K562 (cell line): ENCODE measurements around the gene IL5. TPM values are rescaled to one million over a fixed set of nuclear protein-coding genes. Genes with fewer than 3 reads are reported as not detected.

Experiments
- E2F4 ChIP-seq: sonication (generic); formaldehyde crosslinking; IDR thresholded peaks from 2 replicates; pipeline ENCODE4 v1.8.0; 2022; ENCODE audit warnings: mild to moderate bottlenecking, low read depth, missing genetic modification reagents
- ESRRA ChIP-seq: fragments of 450-650 bp; IDR thresholded peaks from 2 replicates; pipeline ENCODE4 v1.6.1; 2014; ENCODE audit warnings: low read depth, mild to moderate bottlenecking, moderate library complexity, borderline replicate concordance
- FOXJ2 ChIP-seq: fragments of 200-800 bp; sonication (Bioruptor generic); IDR thresholded peaks from 2 replicates; pipeline ENCODE4 v1.6.1; 2016; ENCODE audit warnings: missing genetic modification characterization, missing compliant biosample characterization
- MNT ChIP-seq, 2 experiments: fragments of 450-650 bp; conservative IDR thresholded peaks; 2 replicates each; pipeline ENCODE4 v1.6.1; 2017; ENCODE audit warnings: mild to moderate bottlenecking in 2 of 2, moderate library complexity in 2 of 2
- NR2C1 ChIP-seq, 2 experiments: fragments of 450-650 bp; IDR thresholded peaks; 2 replicates each; pipeline ENCODE4 v1.6.1; 2017; ENCODE audit warnings: mild to moderate bottlenecking in 2 of 2, antibody characterized with exemption in 1 of 2, inconsistent platforms in 1 of 2, missing compliant biosample characterization in 1 of 2, missing genetic modification characterization in 1 of 2
- PHF21A ChIP-seq: fragments of 450-650 bp; IDR thresholded peaks from 2 replicates; pipeline ENCODE4 v1.6.1; 2017; ENCODE audit warnings: low read depth, borderline replicate concordance
- TFE3 ChIP-seq: fragments of 450-650 bp; formaldehyde crosslinking; IDR thresholded peaks from 2 replicates; pipeline ENCODE4 v1.4.0; 2020; ENCODE audit warnings: mild to moderate bottlenecking, mixed read lengths
- ZNF766 ChIP-seq: fragments of 200-800 bp; sonication (Bioruptor generic); conservative IDR thresholded peaks from 2 replicates; pipeline ENCODE4 v1.6.1; 2016; ENCODE audit warnings: missing genetic modification characterization, missing compliant biosample characterization
- ZNF780A ChIP-seq: fragments of 250-450 bp; sonication (Bioruptor Pico); IDR thresholded peaks from 2 replicates; pipeline ENCODE4 v1.5.0; 2021; ENCODE audit warnings: mild to moderate bottlenecking
- polyA plus RNA-seq, 8 experiments: library from polyadenylated mRNA; depleted of rRNA in 4 of 8; stranded (reverse) in 5 of 8; unstranded in 3 of 8; fragments of >200 nt; fragmentation: Nextera tagmentation in 2 of 8; fragmentation: Illumina TruSeq in 1 of 8; extraction: Ambion mirVana in 2 of 8; extraction: Trizol in 1 of 8; gene quantifications; 2 replicates each; pipeline versions ENCODE4 v1.2.1 to v1.2.3, GENCODE V29; 2011 to 2014; ENCODE audit warnings: inconsistent platforms in 1 of 8, missing spikeins in 1 of 8
- total RNA-seq, 7 experiments: library from RNA; depleted of rRNA in 6 of 7; stranded (reverse); fragments of >200 nt in 6 of 7; fragmentation: Illumina TruSeq in 2 of 7; extraction: Trizol in 2 of 7; gene quantifications; 2 replicates each; pipeline versions ENCODE4 v1.2.1 to v1.2.3, GENCODE V29; 2011 to 2021; ENCODE audit warnings: low replicate concordance in 1 of 7
- TF ChIP-seq, protein P1 (sequence below): fragments of 450-650 bp; IDR thresholded peaks from 2 replicates; pipeline ENCODE4 v1.6.1; 2016; ENCODE audit warnings: mild to moderate bottlenecking, moderate library complexity

The IL5 gene
- total and polyA plus RNA-seq, 9 of the 15 experiments (the other 6 are each of a cell fraction or from before 2014, with no cell fraction given), result 0.44 TPM; not detected in 8

- TF ChIP-seq, protein P1, sequence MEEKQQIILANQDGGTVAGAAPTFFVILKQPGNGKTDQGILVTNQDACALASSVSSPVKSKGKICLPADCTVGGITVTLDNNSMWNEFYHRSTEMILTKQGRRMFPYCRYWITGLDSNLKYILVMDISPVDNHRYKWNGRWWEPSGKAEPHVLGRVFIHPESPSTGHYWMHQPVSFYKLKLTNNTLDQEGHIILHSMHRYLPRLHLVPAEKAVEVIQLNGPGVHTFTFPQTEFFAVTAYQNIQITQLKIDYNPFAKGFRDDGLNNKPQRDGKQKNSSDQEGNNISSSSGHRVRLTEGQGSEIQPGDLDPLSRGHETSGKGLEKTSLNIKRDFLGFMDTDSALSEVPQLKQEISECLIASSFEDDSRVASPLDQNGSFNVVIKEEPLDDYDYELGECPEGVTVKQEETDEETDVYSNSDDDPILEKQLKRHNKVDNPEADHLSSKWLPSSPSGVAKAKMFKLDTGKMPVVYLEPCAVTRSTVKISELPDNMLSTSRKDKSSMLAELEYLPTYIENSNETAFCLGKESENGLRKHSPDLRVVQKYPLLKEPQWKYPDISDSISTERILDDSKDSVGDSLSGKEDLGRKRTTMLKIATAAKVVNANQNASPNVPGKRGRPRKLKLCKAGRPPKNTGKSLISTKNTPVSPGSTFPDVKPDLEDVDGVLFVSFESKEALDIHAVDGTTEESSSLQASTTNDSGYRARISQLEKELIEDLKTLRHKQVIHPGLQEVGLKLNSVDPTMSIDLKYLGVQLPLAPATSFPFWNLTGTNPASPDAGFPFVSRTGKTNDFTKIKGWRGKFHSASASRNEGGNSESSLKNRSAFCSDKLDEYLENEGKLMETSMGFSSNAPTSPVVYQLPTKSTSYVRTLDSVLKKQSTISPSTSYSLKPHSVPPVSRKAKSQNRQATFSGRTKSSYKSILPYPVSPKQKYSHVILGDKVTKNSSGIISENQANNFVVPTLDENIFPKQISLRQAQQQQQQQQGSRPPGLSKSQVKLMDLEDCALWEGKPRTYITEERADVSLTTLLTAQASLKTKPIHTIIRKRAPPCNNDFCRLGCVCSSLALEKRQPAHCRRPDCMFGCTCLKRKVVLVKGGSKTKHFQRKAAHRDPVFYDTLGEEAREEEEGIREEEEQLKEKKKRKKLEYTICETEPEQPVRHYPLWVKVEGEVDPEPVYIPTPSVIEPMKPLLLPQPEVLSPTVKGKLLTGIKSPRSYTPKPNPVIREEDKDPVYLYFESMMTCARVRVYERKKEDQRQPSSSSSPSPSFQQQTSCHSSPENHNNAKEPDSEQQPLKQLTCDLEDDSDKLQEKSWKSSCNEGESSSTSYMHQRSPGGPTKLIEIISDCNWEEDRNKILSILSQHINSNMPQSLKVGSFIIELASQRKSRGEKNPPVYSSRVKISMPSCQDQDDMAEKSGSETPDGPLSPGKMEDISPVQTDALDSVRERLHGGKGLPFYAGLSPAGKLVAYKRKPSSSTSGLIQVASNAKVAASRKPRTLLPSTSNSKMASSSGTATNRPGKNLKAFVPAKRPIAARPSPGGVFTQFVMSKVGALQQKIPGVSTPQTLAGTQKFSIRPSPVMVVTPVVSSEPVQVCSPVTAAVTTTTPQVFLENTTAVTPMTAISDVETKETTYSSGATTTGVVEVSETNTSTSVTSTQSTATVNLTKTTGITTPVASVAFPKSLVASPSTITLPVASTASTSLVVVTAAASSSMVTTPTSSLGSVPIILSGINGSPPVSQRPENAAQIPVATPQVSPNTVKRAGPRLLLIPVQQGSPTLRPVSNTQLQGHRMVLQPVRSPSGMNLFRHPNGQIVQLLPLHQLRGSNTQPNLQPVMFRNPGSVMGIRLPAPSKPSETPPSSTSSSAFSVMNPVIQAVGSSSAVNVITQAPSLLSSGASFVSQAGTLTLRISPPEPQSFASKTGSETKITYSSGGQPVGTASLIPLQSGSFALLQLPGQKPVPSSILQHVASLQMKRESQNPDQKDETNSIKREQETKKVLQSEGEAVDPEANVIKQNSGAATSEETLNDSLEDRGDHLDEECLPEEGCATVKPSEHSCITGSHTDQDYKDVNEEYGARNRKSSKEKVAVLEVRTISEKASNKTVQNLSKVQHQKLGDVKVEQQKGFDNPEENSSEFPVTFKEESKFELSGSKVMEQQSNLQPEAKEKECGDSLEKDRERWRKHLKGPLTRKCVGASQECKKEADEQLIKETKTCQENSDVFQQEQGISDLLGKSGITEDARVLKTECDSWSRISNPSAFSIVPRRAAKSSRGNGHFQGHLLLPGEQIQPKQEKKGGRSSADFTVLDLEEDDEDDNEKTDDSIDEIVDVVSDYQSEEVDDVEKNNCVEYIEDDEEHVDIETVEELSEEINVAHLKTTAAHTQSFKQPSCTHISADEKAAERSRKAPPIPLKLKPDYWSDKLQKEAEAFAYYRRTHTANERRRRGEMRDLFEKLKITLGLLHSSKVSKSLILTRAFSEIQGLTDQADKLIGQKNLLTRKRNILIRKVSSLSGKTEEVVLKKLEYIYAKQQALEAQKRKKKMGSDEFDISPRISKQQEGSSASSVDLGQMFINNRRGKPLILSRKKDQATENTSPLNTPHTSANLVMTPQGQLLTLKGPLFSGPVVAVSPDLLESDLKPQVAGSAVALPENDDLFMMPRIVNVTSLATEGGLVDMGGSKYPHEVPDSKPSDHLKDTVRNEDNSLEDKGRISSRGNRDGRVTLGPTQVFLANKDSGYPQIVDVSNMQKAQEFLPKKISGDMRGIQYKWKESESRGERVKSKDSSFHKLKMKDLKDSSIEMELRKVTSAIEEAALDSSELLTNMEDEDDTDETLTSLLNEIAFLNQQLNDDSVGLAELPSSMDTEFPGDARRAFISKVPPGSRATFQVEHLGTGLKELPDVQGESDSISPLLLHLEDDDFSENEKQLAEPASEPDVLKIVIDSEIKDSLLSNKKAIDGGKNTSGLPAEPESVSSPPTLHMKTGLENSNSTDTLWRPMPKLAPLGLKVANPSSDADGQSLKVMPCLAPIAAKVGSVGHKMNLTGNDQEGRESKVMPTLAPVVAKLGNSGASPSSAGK, result peak; percentile 71
- TF ChIP-seq ZNF766 (CRISPR knock-in tag), result 0 out of 2 replicates have a peak, but pooled peaks have one; percentile 38
- TF ChIP-seq TFE3 (CRISPR knock-in tag), result no peak
- peak; percentile 80 to 84 for TF ChIP-seq MNT (conservative IDR thresholded peaks at IDR 0.05)
- TF ChIP-seq FOXJ2 (tag), result peak; percentile 20; the same call in 1 of the 2 replicates
- no peak for TF ChIP-seq PHF21A
- TF ChIP-seq NR2C1 (IDR thresholded peaks at IDR 0.05), result peak; percentile 71
- peak; percentile 83 for TF ChIP-seq NR2C1 (tag; IDR thresholded peaks at IDR 0.05)
- TF ChIP-seq E2F4 (CRISPR knock-in tag), result no peak
- TF ChIP-seq ESRRA, result peak; percentile 89
- TF ChIP-seq ZNF780A, result no peak
Measured at GRCh38 chr5:132539716-132540115, 3.6 kb downstream of the IL5 start (continued).
